Measurements from ENCODE around the gene LAPTM5.
A peak's percentile ranks its signal among the peaks of the same experiment; 100 is the strongest.

Gene LAPTM5

GRCh38 chr1:30726773-30727684, 30.5 kb downstream of the LAPTM5 start:
- DNase-seq: no peak

GRCh38 chr1:30726236-30726635, 31.3 kb downstream of the LAPTM5 start:
- DNase-seq: no peak

- no peak for DNase-seq
These were observed 32.0 kb downstream of the LAPTM5 start for GRCh38 chr1:30725450-30726095.

GRCh38 chr1:30724655-30725421, 32.7 kb downstream of the LAPTM5 start:
- no peak for DNase-seq

- DNase-seq: no peak
These were observed 33.4 kb downstream of the LAPTM5 start for GRCh38 chr1:30724175-30724574.

- no peak for DNase-seq
These were observed 34.2 kb downstream of the LAPTM5 start, which contains the start of gene MATN1 for GRCh38 chr1:30723331-30723755. Gene MATN1, minus strand, starts transcription at chr1:30723585. Its CDS starts 34 bp downstream, at chr1:30723551.

- no peak for DNase-seq
These were observed 35.6 kb downstream of the LAPTM5 start for GRCh38 chr1:30721812-30722537.

- DNase-seq: no peak
These were observed 36.2 kb downstream of the LAPTM5 start for GRCh38 chr1:30721341-30721793.

GRCh38 chr1:30720271-30721223, 37.0 kb downstream of the LAPTM5 start:
- DNase-seq: no peak

GRCh38 chr1:30719406-30720270, 37.9 kb downstream of the LAPTM5 start:
- no peak for DNase-seq

GRCh38 chr1:30718636-30719405, 38.8 kb downstream of the LAPTM5 start:
- DNase-seq: peak; percentile 76

GRCh38 chr1:30718091-30718635, 39.4 kb downstream of the LAPTM5 start:
- DNase-seq: peak; percentile 81

GRCh38 chr1:30716646-30717045, 40.9 kb downstream of the LAPTM5 start:
- DNase-seq: no peak

- DNase-seq: no peak
These were observed 41.7 kb downstream of the LAPTM5 start for GRCh38 chr1:30715886-30716285.

- DNase-seq: peak; percentile 62
These were observed 42.4 kb downstream of the LAPTM5 start for GRCh38 chr1:30715216-30715615.

- DNase-seq: no peak
These were observed 43.0 kb downstream of the LAPTM5 start for GRCh38 chr1:30714536-30715090.

GRCh38 chr1:30714025-30714424, 43.5 kb downstream of the LAPTM5 start:
- DNase-seq: no peak

GRCh38 chr1:30713311-30713710, 44.3 kb downstream of the LAPTM5 start:
- no peak for DNase-seq

- no peak for DNase-seq
These were observed 45.0 kb downstream of the LAPTM5 start for GRCh38 chr1:30712583-30712982.

Measured in NCI-H1694 (cell line).